HepG2 (cell line): ENCODE results near the gene CSNK1G1. TPM values are rescaled to one million over a fixed set of nuclear protein-coding genes. Genes with fewer than 3 reads are reported as not detected.

Source experiments
- ARNTL ChIP-seq: sonication (generic); formaldehyde crosslinking; IDR thresholded peaks from 2 replicates; pipeline ENCODE4 v1.4.0; 2020; ENCODE audit warnings: mild to moderate bottlenecking, missing genetic modification reagents
- BORCS8-MEF2B ChIP-seq: sonication (generic); formaldehyde crosslinking; IDR thresholded peaks from 2 replicates; pipeline ENCODE4 v1.8.0; 2022; ENCODE audit warnings: mild to moderate bottlenecking, missing genetic modification reagents
- CENPT ChIP-seq: sonication (generic); formaldehyde crosslinking; IDR thresholded peaks from 2 replicates; pipeline ENCODE4 v1.8.0; 2022; ENCODE audit warnings: low read depth, mild to moderate bottlenecking, moderate library complexity, missing genetic modification reagents
- DNMT1 ChIP-seq: sonication (generic); formaldehyde crosslinking; IDR thresholded peaks from 2 replicates; pipeline ENCODE4 v1.5.1; 2020; ENCODE audit warnings: mild to moderate bottlenecking, missing genetic modification reagents
- DRAP1 ChIP-seq: IDR thresholded peaks from 2 replicates; pipeline ENCODE4 v1.6.1; 2016; ENCODE audit warnings: missing genetic modification reagents, missing compliant biosample characterization
- ERF ChIP-seq: IDR thresholded peaks from 2 replicates; pipeline ENCODE4 v1.6.1; 2018; ENCODE audit warnings: missing biosample characterization, missing genetic modification reagents
- ETV5 ChIP-seq: IDR thresholded peaks from 2 replicates; pipeline ENCODE4 v1.6.1; 2018; ENCODE audit warnings: missing biosample characterization, missing genetic modification reagents, inconsistent platforms, borderline replicate concordance
- FOXO1 ChIP-seq: sonication (generic); formaldehyde crosslinking; IDR thresholded peaks from 2 replicates; pipeline ENCODE4 v1.4.0; 2020; ENCODE audit warnings: missing genetic modification reagents
- FOXP4 ChIP-seq: sonication (generic); formaldehyde crosslinking; IDR thresholded peaks from 2 replicates; pipeline ENCODE4 v1.4.0; 2020; ENCODE audit warnings: missing genetic modification reagents
- ISX ChIP-seq: sonication (generic); formaldehyde crosslinking; conservative IDR thresholded peaks from 2 replicates; pipeline ENCODE4 v1.5.0; 2020; ENCODE audit warnings: missing genetic modification reagents
- RBFOX2 ChIP-seq: fragments of 200-400 bp; formaldehyde crosslinking; IDR thresholded peaks from 2 replicates; pipeline ENCODE4 v1.6.1; 2017; ENCODE audit warnings: low read depth, mild to moderate bottlenecking, low read length
- SMYD3 ChIP-seq: sonication (generic); formaldehyde crosslinking; IDR thresholded peaks from 2 replicates; pipeline ENCODE4 v1.8.1; 2023; ENCODE audit warnings: mild to moderate bottlenecking, missing genetic modification reagents
- SNAPC4 ChIP-seq: sonication (generic); formaldehyde crosslinking; IDR thresholded peaks from 2 replicates; pipeline ENCODE4 v1.4.0; 2020; ENCODE audit warnings: mild to moderate bottlenecking, missing genetic modification reagents
- SOX5 ChIP-seq: IDR thresholded peaks from 2 replicates; pipeline ENCODE4 v1.6.1; 2016; ENCODE audit warnings: borderline replicate concordance
- SRSF1 ChIP-seq: fragments of 200-400 bp; formaldehyde crosslinking; optimal IDR thresholded peaks from 2 replicates; pipeline ENCODE3; 2017; ENCODE audit warnings: mild to moderate bottlenecking, low read depth, low read length, moderate library complexity
- TCF12 ChIP-seq, 2 experiments: fragments of 450-650 bp in 1 of 2; sonication (generic) in 1 of 2; formaldehyde crosslinking in 1 of 2; IDR thresholded peaks; 2 replicates each; pipeline versions ENCODE4 v1.6.1 to v1.8.0; 2017 to 2022; ENCODE audit warnings: antibody characterized with exemption in 1 of 2, mild to moderate bottlenecking in 1 of 2, missing genetic modification reagents in 1 of 2, moderate library complexity in 1 of 2
- YEATS4 ChIP-seq: sonication (generic); formaldehyde crosslinking; IDR thresholded peaks from 2 replicates; pipeline ENCODE4 v1.4.0; 2020; ENCODE audit warnings: missing genetic modification reagents, borderline replicate concordance
- ZFP36 ChIP-seq: fragments of 150-350 bp; IDR thresholded peaks from 2 replicates; pipeline ENCODE4 v1.6.1; 2018; ENCODE audit warnings: borderline replicate concordance, low read length, low read depth; ENCODE audit not compliant: partially characterized antibody
- ZNF614 ChIP-seq: IDR thresholded peaks from 2 replicates; pipeline ENCODE4 v1.6.1; 2018; ENCODE audit warnings: missing biosample characterization, missing genetic modification reagents, inconsistent platforms, borderline replicate concordance
- ZNF720 ChIP-seq: sonication (generic); formaldehyde crosslinking; IDR thresholded peaks from 2 replicates; pipeline ENCODE4 v1.4.0; 2020; ENCODE audit warnings: missing genetic modification reagents
- ZNF891 ChIP-seq: sonication (generic); formaldehyde crosslinking; IDR thresholded peaks from 2 replicates; pipeline ENCODE4 v1.5.0; 2020; ENCODE audit warnings: mild to moderate bottlenecking, missing genetic modification reagents
- ZSCAN31 ChIP-seq: sonication (generic); formaldehyde crosslinking; IDR thresholded peaks from 2 replicates; pipeline ENCODE4 v1.5.0; 2020; ENCODE audit warnings: low read depth, mild to moderate bottlenecking, missing genetic modification reagents
- ZSCAN9 ChIP-seq: IDR thresholded peaks from 2 replicates; pipeline ENCODE4 v1.6.1; 2016; ENCODE audit warnings: borderline replicate concordance
- polyA plus RNA-seq, 8 experiments: library from polyadenylated mRNA; depleted of rRNA in 3 of 8; stranded (reverse) in 7 of 8; unstranded in 1 of 8; fragments of >200 nt; fragmentation: Illumina TruSeq in 4 of 8; extraction: Trizol in 4 of 8; gene quantifications; 2 replicates each; pipeline versions ENCODE4 v1.2.1 to v1.2.3, GENCODE V29; 2011 to 2016; ENCODE audit warnings: low read depth in 4 of 8, missing spikeins in 1 of 8, mixed read lengths in 1 of 8; ENCODE audit not compliant: insufficient read depth in 1 of 8
- total RNA-seq, 5 experiments: library from RNA; depleted of rRNA; stranded (reverse); fragments of >200 nt; fragmentation: Illumina TruSeq; extraction: Trizol; gene quantifications; 2 replicates each; pipeline ENCODE4 v1.2.3, GENCODE V29; 2016; ENCODE audit warnings: low read depth in 1 of 5

The CSNK1G1 gene
- total and polyA plus RNA-seq, 2 of the 13 experiments (the other 11 are each of a cell fraction or from before 2014, with no cell fraction given): 8.5 to 12.6 TPM

GRCh38 chr15:64381000-64381751 lies 25.2 kb upstream of the CSNK1G1 start, which contains the start of gene PCLAF (continued):
- TF ChIP-seq SNAPC4 (CRISPR knock-in tag): no peak
- TF ChIP-seq ZNF614 (CRISPR knock-in tag): 0 out of 2 replicates have a peak, but pooled peaks have one; percentile 29
- peak; percentile 87 for TF ChIP-seq DRAP1
- peak; percentile 62; the same call in 1 of the 2 replicates for TF ChIP-seq YEATS4 (CRISPR knock-in tag)
- no peak for TF ChIP-seq ZFP36
- TF ChIP-seq ZSCAN31 (CRISPR knock-in tag): no peak
- 0 out of 2 replicates have a peak, but pooled peaks have one; percentile 54 for TF ChIP-seq ZNF891
- TF ChIP-seq CENPT (CRISPR knock-in tag): no peak
- TF ChIP-seq SMYD3 (CRISPR knock-in tag): peak; percentile 73; the same call in 1 of the 2 replicates
- peak; percentile 60; the same call in 1 of the 2 replicates for TF ChIP-seq ISX (CRISPR knock-in tag)
- peak; percentile 59; the same call in 1 of the 2 replicates for TF ChIP-seq ARNTL (CRISPR knock-in tag)
- no peak; the same call in 1 of the 2 replicates for TF ChIP-seq ERF
- TF ChIP-seq FOXO1: 0 out of 2 replicates have a peak, but pooled peaks have one; percentile 14
- peak; percentile 16; the same call in 1 of the 2 replicates for TF ChIP-seq ETV5 (CRISPR knock-in tag)
- no peak for TF ChIP-seq TCF12 (IDR thresholded peaks at IDR 0.05)
- 0 out of 2 replicates have a peak, but pooled peaks have one; percentile 42 for TF ChIP-seq TCF12 (CRISPR knock-in tag; IDR thresholded peaks at IDR 0.05)
- 0 out of 2 replicates have a peak, but pooled peaks have one; percentile 19 for TF ChIP-seq FOXP4 (CRISPR knock-in tag)
- TF ChIP-seq SOX5 (CRISPR knock-in tag): 0 out of 2 replicates have a peak, but pooled peaks have one; percentile 9
- no peak for TF ChIP-seq ZNF720 (CRISPR knock-in tag)
- peak; percentile 79 for TF ChIP-seq BORCS8-MEF2B
- TF ChIP-seq ZSCAN9 (CRISPR knock-in tag): no peak
- TF ChIP-seq RBFOX2: peak; percentile 44
- peak; percentile 44 for TF ChIP-seq SRSF1
- TF ChIP-seq DNMT1 (CRISPR knock-in tag): 0 out of 2 replicates have a peak, but pooled peaks have one; percentile 55
